Measurements from ENCODE around the gene QARS1.

Gene QARS1

DNA sequence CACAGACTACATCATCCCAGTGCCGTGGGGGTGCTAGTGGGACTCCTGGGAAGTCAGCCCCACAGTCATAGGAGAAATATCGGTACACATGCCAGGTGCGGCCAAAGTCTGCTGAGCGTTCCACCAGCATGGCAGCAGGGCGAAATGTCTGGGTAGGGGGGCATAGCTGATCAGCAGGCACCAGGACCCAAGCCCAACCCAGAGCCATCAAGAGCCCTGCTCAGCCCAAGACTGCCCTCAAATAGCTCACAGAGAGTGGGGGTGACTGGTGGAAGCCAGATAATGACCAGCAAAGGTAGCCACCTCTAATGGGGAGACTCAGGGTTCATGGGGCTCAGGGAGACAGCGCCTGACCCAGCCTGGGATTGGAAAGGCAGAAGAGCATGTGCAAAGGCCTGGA is 27.0 kb upstream of the QARS1 start:
- no peak for TF ChIP-seq POLR2A (IDR thresholded peaks at IDR 0.05; ENCODE audit: low read depth, low read length)
- no peak for TF ChIP-seq TAF1 (IDR thresholded peaks at IDR 0.05; ENCODE audit: borderline replicate concordance, low read depth, low read length)
- TF ChIP-seq POLR2AphosphoS5 (IDR thresholded peaks at IDR 0.05; ENCODE audit: low read depth, low read length): no peak
- DNase-seq (ENCODE audit: insufficient read length) (no peak), FAIRE-seq (no peak)

DNA sequence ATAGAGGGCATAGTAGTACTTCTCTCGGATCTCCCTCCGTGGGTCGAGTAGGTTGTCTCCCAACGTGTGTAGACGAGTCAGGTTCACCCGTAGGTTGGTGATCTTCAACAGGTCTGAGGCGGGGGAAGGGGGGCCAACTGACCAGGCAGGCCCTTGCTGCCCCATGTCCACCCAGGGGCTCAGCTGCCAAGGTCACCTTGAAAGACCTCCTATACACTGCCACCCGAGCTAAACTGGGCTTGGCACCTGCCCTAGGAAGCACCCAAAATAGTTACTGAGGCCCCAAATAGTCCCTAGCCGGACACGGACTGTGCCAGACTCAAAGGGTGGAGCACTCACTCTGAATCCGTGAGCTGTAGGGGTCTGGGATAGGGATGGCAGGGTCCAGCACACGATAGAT is 26.5 kb upstream of the QARS1 start:
- no peak for FAIRE-seq
- no peak for TF ChIP-seq POLR2AphosphoS5 (IDR thresholded peaks at IDR 0.05; ENCODE audit: low read depth, low read length)
- no peak for DNase-seq (ENCODE audit: insufficient read length)

GRCh38 chr3:49124991-49125670 is 20.6 kb upstream of the QARS1 start:
- FAIRE-seq (no peak), DNase-seq (ENCODE audit: insufficient read length) (no peak)

DNA sequence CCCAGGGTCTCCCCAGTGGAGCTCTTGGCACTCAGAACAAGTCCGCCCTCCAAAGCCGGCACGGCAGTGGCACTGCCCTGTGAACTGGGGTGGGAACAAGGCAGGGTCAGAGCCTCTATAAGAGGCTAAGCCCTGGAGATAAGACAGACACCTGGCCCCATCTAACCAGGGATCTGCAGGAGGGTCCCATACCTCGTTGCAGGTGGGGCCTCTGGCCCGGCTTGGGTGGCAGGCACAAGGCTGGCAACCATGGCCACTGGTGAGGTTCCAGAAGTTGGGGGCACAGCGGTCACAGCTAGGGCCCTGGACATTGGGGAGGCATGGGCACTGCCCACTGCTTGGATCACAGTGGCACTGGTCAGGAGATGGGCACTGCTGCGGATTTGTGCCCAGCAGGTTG is 19.6 kb upstream of the QARS1 start:
- FAIRE-seq: no peak
- no peak for DNase-seq (ENCODE audit: insufficient read length)
- TF ChIP-seq POLR2A (IDR thresholded peaks at IDR 0.05; ENCODE audit: low read depth, low read length): no peak
- TF ChIP-seq POLR2AphosphoS5 (IDR thresholded peaks at IDR 0.05; ENCODE audit: low read depth, low read length): no peak
- TF ChIP-seq TAF1 (IDR thresholded peaks at IDR 0.05; ENCODE audit: borderline replicate concordance, low read depth, low read length): no peak

More at GRCh38 chr3:49124991-49125670, 20.6 kb upstream of the QARS1 start:
- TF ChIP-seq POLR2AphosphoS5 (IDR thresholded peaks at IDR 0.05; ENCODE audit: low read depth, low read length): no peak
- no peak for TF ChIP-seq TAF1 (IDR thresholded peaks at IDR 0.05; ENCODE audit: borderline replicate concordance, low read depth, low read length)
- TF ChIP-seq POLR2A (IDR thresholded peaks at IDR 0.05; ENCODE audit: low read depth, low read length): no peak

GRCh38 chr3:49123687-49124086 is 19.1 kb upstream of the QARS1 start:
- TF ChIP-seq TAF1 (IDR thresholded peaks at IDR 0.05; ENCODE audit: borderline replicate concordance, low read depth, low read length) (no peak), POLR2A (IDR thresholded peaks at IDR 0.05; ENCODE audit: low read depth, low read length) (no peak), POLR2AphosphoS5 (IDR thresholded peaks at IDR 0.05; ENCODE audit: low read depth, low read length) (no peak)
- DNase-seq (ENCODE audit: insufficient read length): no peak
- no peak for FAIRE-seq

GRCh38 chr3:49122886-49123545 is 18.5 kb upstream of the QARS1 start:
- no peak for FAIRE-seq
- no peak for DNase-seq (ENCODE audit: insufficient read length)
- no peak for TF ChIP-seq POLR2A (IDR thresholded peaks at IDR 0.05; ENCODE audit: low read depth, low read length)
- no peak for TF ChIP-seq TAF1 (IDR thresholded peaks at IDR 0.05; ENCODE audit: borderline replicate concordance, low read depth, low read length)
- no peak for TF ChIP-seq POLR2AphosphoS5 (IDR thresholded peaks at IDR 0.05; ENCODE audit: low read depth, low read length)

DNA sequence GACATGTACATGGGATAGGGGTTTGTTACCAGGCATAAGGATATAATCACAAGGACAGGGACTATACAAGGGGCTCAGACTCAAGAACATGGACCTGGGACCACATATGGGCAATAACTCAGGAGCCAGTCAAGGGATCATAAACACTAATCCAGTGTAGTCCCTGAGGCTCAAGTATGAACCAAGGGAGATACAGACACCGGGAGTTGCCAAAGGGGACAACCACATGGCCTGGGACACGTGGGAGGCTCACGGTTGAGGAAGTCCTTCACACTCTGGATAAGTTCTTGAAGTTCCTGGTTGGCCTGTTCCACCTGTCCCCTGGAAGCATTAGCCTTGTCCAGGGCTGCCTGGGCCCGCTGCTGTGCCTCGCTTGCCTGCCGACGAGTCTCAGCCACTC is 17.9 kb upstream of the QARS1 start:
- TF ChIP-seq TAF1 (IDR thresholded peaks at IDR 0.05; ENCODE audit: borderline replicate concordance, low read depth, low read length): no peak
- no peak for FAIRE-seq
- no peak for DNase-seq (ENCODE audit: insufficient read length)

DNA sequence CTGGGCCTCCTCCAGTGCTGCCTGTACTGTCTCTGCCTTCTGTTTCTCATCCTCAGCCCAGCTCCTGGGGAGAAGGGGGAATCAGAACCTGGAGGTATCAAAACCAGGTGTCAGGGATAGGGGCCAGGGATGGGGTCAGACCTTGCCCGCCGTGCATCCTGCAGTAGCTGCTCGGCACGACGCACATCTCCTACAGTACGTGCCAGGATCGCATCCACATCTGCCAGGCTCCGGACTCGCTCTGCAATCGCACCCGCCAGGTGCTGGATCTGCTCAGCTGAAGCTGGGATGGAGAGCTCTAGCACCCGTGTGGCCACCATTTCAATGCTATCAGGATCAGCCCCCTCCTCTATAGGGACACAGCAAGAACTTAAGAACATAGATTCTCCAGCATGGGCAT is 17.5 kb upstream of the QARS1 start:
- no peak for TF ChIP-seq POLR2A (IDR thresholded peaks at IDR 0.05; ENCODE audit: low read depth, low read length)
- no peak for TF ChIP-seq TAF1 (IDR thresholded peaks at IDR 0.05; ENCODE audit: borderline replicate concordance, low read depth, low read length)
- TF ChIP-seq POLR2AphosphoS5 (IDR thresholded peaks at IDR 0.05; ENCODE audit: low read depth, low read length): no peak
- DNase-seq (ENCODE audit: insufficient read length): no peak
- FAIRE-seq: no peak

DNA sequence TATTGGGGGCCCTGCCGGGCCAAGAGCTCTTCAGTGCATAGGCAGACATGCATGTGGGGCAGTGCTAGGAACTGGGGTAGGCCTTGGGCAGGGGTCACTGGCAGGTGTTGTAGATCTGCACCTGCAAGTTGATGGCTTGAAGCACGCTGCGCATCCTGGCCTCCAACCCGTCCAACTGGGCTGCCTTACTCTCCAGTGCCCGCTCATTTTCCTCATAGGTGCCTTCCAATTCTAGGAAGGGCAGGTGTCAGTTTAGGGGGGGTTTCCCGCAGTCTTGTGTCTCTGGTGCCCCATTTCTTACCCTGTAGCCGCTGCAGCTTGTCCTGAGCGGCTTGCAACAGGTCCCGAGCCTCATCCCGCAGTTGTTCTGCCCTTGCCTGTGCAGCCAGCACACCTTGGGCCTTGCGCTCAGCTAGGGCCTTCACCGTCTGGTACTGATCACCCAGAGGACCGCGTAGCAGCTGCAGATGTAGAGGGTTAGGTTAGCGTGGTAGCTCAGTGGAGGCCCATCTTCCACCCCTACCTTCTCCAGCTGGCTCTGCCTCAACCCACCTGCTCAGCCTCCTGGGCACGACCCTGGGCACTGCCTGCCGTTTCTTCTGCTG is 16.7 kb upstream of the QARS1 start:
- DNase-seq (ENCODE audit: insufficient read length) (no peak), FAIRE-seq (no peak)
- TF ChIP-seq POLR2A (IDR thresholded peaks at IDR 0.05; ENCODE audit: low read depth, low read length) (no peak), TAF1 (IDR thresholded peaks at IDR 0.05; ENCODE audit: borderline replicate concordance, low read depth, low read length) (no peak), POLR2AphosphoS5 (IDR thresholded peaks at IDR 0.05; ENCODE audit: low read depth, low read length) (no peak)

DNA sequence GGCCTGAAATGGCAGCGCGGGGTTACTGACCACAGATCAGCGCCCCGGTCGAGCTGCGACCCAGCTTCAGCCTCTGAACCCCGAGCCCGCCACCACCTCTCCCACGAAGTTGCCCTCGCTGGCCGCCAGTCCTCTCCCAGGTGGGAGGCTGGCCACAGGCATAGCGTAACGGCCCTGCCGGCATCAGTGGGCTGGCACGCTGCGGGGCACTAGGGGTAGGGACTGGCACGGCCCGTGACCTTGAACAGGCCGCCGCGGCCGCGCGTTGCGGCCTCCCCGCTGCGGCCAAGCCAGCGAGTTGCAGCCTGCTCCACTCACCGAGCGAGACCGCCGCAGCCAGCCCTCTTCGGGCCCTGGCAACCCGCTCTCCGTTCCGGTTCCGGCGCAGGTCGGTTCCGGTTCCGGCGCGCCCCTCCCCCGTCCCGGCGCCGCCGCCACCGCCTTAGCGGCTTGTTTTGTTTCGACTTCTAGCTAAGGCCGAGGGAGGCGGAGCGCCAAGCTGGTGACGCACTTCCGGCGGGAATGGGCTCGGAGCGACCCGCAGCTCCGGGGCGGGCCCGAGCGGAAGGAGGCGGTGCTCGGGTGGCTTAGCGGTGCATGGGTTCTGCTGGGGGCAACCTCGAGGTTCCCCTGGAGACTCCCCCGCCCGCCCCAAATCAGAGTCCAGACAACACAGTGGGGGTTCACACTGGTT is 16.0 kb upstream of the QARS1 start, which contains the start of gene USP19:
Gene USP19, minus strand, starts transcription at position 386 of the 694 bp plus-strand sequence. CDS start 1,678 bp downstream, outside the sequence.
- FAIRE-seq: peak; percentile 99
- peak; percentile 99 for DNase-seq (ENCODE audit: insufficient read length)
- peak; percentile 82 for TF ChIP-seq POLR2AphosphoS5 (IDR thresholded peaks at IDR 0.05; ENCODE audit: low read depth, low read length)
- no peak for TF ChIP-seq TAF1 (IDR thresholded peaks at IDR 0.05; ENCODE audit: borderline replicate concordance, low read depth, low read length)
- peak; percentile 92 for TF ChIP-seq POLR2A (IDR thresholded peaks at IDR 0.05; ENCODE audit: low read depth, low read length)

DNA sequence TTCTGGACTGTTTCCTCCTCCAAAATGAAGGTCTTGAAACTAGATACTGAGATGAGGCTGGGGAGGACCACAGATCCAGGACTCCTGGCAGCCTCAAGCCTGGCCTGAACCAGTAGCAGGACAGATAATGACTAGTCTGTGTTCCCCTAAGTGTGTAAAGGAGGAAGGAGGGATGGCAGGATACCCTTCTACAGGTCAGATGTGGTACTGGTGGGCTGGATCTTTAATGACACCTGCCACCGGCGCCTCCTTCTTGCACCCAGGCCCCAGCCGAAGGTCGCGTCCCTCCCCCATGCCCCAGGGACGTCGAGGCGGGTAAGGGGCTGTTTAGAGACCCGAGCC is 15.5 kb upstream of the QARS1 start:
- TF ChIP-seq TAF1 (IDR thresholded peaks at IDR 0.05; ENCODE audit: borderline replicate concordance, low read depth, low read length): no peak
- no peak for TF ChIP-seq POLR2A (IDR thresholded peaks at IDR 0.05; ENCODE audit: low read depth, low read length)
- no peak for TF ChIP-seq POLR2AphosphoS5 (IDR thresholded peaks at IDR 0.05; ENCODE audit: low read depth, low read length)
- FAIRE-seq (no peak), DNase-seq (ENCODE audit: insufficient read length) (no peak)
